Astrocyte of the spinal cord (primary cell): ENCODE data around the gene SND1.

Experiments used
- DNase-seq: peaks from one replicate; pipeline ENCODE4 v3.0.0; 2011; ENCODE audit warnings: low read depth, low spot score
- H3K4me3 ChIP-seq: 2 replicates; pipeline ENCODE4 v1.5.1; 2011; ENCODE audit warnings: low read depth, mild to moderate bottlenecking, low read length, moderate library complexity
- CTCF ChIP-seq: IDR thresholded peaks from 2 replicates; pipeline ENCODE4 v1.5.1; 2012; ENCODE audit warnings: low read depth, mild to moderate bottlenecking, low read length, inconsistent platforms
- in situ Hi-C: cut with HindIII; loops from 2 replicates; pipeline ENCODE4 v1.10.0; 2017; ENCODE audit warnings: low sequenced_read_pairs

SND1 gene

GRCh38 chr7:127911968-127912511, 260.0 kb downstream of the SND1 start:
- in situ Hi-C loops, result no loop called here
- no peak for TF ChIP-seq CTCF
- no peak for DNase-seq
- H3K4me3 ChIP-seq, result no peak overlapping the region

GRCh38 chr7:127912901-127913300, 260.9 kb downstream of the SND1 start:
- in situ Hi-C loops, result no loop called here
- TF ChIP-seq CTCF, result no peak
- DNase-seq, result no peak
- H3K4me3 ChIP-seq, result no peak overlapping the region

GRCh38 chr7:127913686-127914085, 261.7 kb downstream of the SND1 start:
- DNase-seq, result no peak
- no peak for TF ChIP-seq CTCF
- in situ Hi-C loops, result no loop called here
- H3K4me3 ChIP-seq, result no peak overlapping the region

GRCh38 chr7:127914693-127915092, 262.7 kb downstream of the SND1 start:
- no peak overlapping the region for H3K4me3 ChIP-seq
- TF ChIP-seq CTCF, result no peak
- DNase-seq, result no peak
- in situ Hi-C loops, result no loop called here

- in situ Hi-C loops, result no loop called here
- no peak for TF ChIP-seq CTCF
- no peak for DNase-seq
- no peak overlapping the region for H3K4me3 ChIP-seq
These were observed 264.7 kb downstream of the SND1 start for GRCh38 chr7:127916735-127917134.

GRCh38 chr7:127918130-127918529, 266.1 kb downstream of the SND1 start:
- DNase-seq, result no peak
- TF ChIP-seq CTCF, result no peak

More at GRCh38 chr7:127918130-127918529, 266.1 kb downstream of the SND1 start:
- in situ Hi-C loops, result no loop called here
- H3K4me3 ChIP-seq, result no peak overlapping the region
